T-helper 2 cell treated with Interferon-gamma antibody and Interleukin-4, amounts not matched to agents 5 μg/mL and 100 μg/mL, for 36 hours (primary cell): ENCODE measurements around the gene FAM241A.
A peak's percentile ranks its signal among the peaks of the same experiment; 100 is the strongest.
"Not testable (repeated sequence)": the region's sequence is repeated elsewhere in the genome, so short reads cannot be mapped to it uniquely, and the experiment has no call there.

Experiments
- DNase-seq: peaks from one replicate; pipeline ENCODE4 v3.0.0; 2021; ENCODE audit warnings: low spot score
- H3K27ac Mint-ChIP-seq: one replicate; pipeline ENCODE4 v1.8.0; 2021; ENCODE audit warnings: mild to moderate bottlenecking, mixed read lengths
- H3K27me3 Mint-ChIP-seq: one replicate; pipeline ENCODE4 v1.8.0; 2021; ENCODE audit warnings: low read depth, mixed read lengths
- H3K36me3 Mint-ChIP-seq: one replicate; pipeline ENCODE4 v1.8.0; 2021; ENCODE audit warnings: low read depth, mixed read lengths
- H3K4me1 Mint-ChIP-seq: one replicate; pipeline ENCODE4 v1.8.0; 2021; ENCODE audit warnings: low read depth, mixed read lengths
- H3K4me3 Mint-ChIP-seq: one replicate; pipeline ENCODE4 v1.8.0; 2022; ENCODE audit warnings: mild to moderate bottlenecking, moderate library complexity, mixed read lengths
- H3K9me3 Mint-ChIP-seq: one replicate; pipeline ENCODE4 v1.8.0; 2021; ENCODE audit warnings: mixed read lengths

Gene FAM241A

GRCh38 chr4:112145790-112146501 is 692 bp downstream of the FAM241A start:
- H3K27me3 Mint-ChIP-seq, result no peaks in the 10 kb centered on the region
- H3K9me3 Mint-ChIP-seq, result no peaks in the 10 kb centered on the region
- H3K36me3 Mint-ChIP-seq, result no peaks in the 10 kb centered on the region
- H3K4me1 Mint-ChIP-seq, result peaks cover 37% of the 10 kb centered on the region
- H3K4me3 Mint-ChIP-seq, result peak overlapping the region; percentile 97
- DNase-seq, result peak; percentile 75
- peak overlapping the region; percentile 82 for H3K27ac Mint-ChIP-seq

GRCh38 chr4:112146502-112146813 is 1.2 kb downstream of the FAM241A start:
- H3K4me1 Mint-ChIP-seq, result peaks cover 34% of the 10 kb centered on the region
- no peaks in the 10 kb centered on the region for H3K36me3 Mint-ChIP-seq
- no peak for DNase-seq
- H3K27me3 Mint-ChIP-seq, result no peaks in the 10 kb centered on the region
- peak overlapping the region; percentile 82 for H3K27ac Mint-ChIP-seq
- H3K4me3 Mint-ChIP-seq, result peak overlapping the region; percentile 97
- H3K9me3 Mint-ChIP-seq, result no peaks in the 10 kb centered on the region

GRCh38 chr4:112147697-112148096 is 2.4 kb downstream of the FAM241A start:
- no peak overlapping the region for H3K4me3 Mint-ChIP-seq
- H3K4me1 Mint-ChIP-seq, result peaks cover 39% of the 10 kb centered on the region

GRCh38 chr4:112150920-112151319 is 5.7 kb downstream of the FAM241A start:
- no peak for DNase-seq
- H3K4me1 Mint-ChIP-seq, result peaks cover 36% of the 10 kb centered on the region

More at GRCh38 chr4:112147697-112148096, 2.4 kb downstream of the FAM241A start:
- no peaks in the 10 kb centered on the region for H3K27me3 Mint-ChIP-seq
- no peaks in the 10 kb centered on the region for H3K9me3 Mint-ChIP-seq
- H3K36me3 Mint-ChIP-seq, result peaks cover 3% of the 10 kb centered on the region
- no peak overlapping the region for H3K27ac Mint-ChIP-seq
- no peak for DNase-seq

GRCh38 chr4:112152521-112152920 is 7.3 kb downstream of the FAM241A start:
- Mint-ChIP-seq H3K4me1 (peaks cover 26% of the 10 kb centered on the region), H3K9me3 (no peaks in the 10 kb centered on the region), H3K27me3 (no peaks in the 10 kb centered on the region), H3K36me3 (peaks cover 3% of the 10 kb centered on the region), H3K4me3 (no peak overlapping the region), H3K27ac (no peak overlapping the region)
- DNase-seq, result no peak

More at GRCh38 chr4:112150920-112151319, 5.7 kb downstream of the FAM241A start:
- peaks cover 3% of the 10 kb centered on the region for H3K36me3 Mint-ChIP-seq
- H3K9me3 Mint-ChIP-seq, result no peaks in the 10 kb centered on the region
- H3K4me3 Mint-ChIP-seq, result no peak overlapping the region
- H3K27me3 Mint-ChIP-seq, result no peaks in the 10 kb centered on the region
- H3K27ac Mint-ChIP-seq, result no peak overlapping the region

- no peaks in the 10 kb centered on the region for H3K9me3 Mint-ChIP-seq
- DNase-seq, result peak; percentile 11
- peak overlapping the region; percentile 2 for H3K27ac Mint-ChIP-seq
- peaks cover 3% of the 10 kb centered on the region for H3K36me3 Mint-ChIP-seq
- H3K4me3 Mint-ChIP-seq, result peak overlapping the region; percentile 46
- peaks cover 21% of the 10 kb centered on the region for H3K4me1 Mint-ChIP-seq
- no peaks in the 10 kb centered on the region for H3K27me3 Mint-ChIP-seq
Observed at GRCh38 chr4:112153211-112153791, 8.0 kb downstream of the FAM241A start.

GRCh38 chr4:112156112-112156511 is 10.9 kb downstream of the FAM241A start:
- Mint-ChIP-seq H3K36me3 (peaks cover 12% of the 10 kb centered on the region), H3K27me3 (no peaks in the 10 kb centered on the region), H3K9me3 (peaks cover 12% of the 10 kb centered on the region), H3K4me3 (no peak overlapping the region), H3K27ac (no peak overlapping the region), H3K4me1 (peaks cover 16% of the 10 kb centered on the region)
- DNase-seq, result no peak

GRCh38 chr4:112156553-112156952 is 11.3 kb downstream of the FAM241A start:
- Mint-ChIP-seq H3K4me3 (no peak overlapping the region), H3K36me3 (peaks cover 14% of the 10 kb centered on the region), H3K27ac (no peak overlapping the region), H3K27me3 (no peaks in the 10 kb centered on the region), H3K4me1 (peaks cover 16% of the 10 kb centered on the region), H3K9me3 (peaks cover 15% of the 10 kb centered on the region)
- DNase-seq, result no peak

GRCh38 chr4:112163706-112164105 is 18.5 kb downstream of the FAM241A start:
- peaks cover 14% of the 10 kb centered on the region for H3K4me1 Mint-ChIP-seq
- H3K27ac Mint-ChIP-seq, DNase-seq, H3K4me3 Mint-ChIP-seq, H3K27me3 Mint-ChIP-seq: not testable (repeated sequence)
- H3K9me3 Mint-ChIP-seq, result peaks cover 15% of the 10 kb centered on the region
- peaks cover 11% of the 10 kb centered on the region for H3K36me3 Mint-ChIP-seq

- Mint-ChIP-seq H3K27me3 (no peaks in the 10 kb centered on the region), H3K4me3 (no peak overlapping the region), H3K36me3 (peaks cover 1% of the 10 kb centered on the region), H3K27ac (no peak overlapping the region), H3K4me1 (peaks cover 34% of the 10 kb centered on the region), H3K9me3 (no peaks in the 10 kb centered on the region)
- DNase-seq, result no peak
Observed at GRCh38 chr4:112167794-112168193, 22.5 kb downstream of the FAM241A start.

- H3K4me1 Mint-ChIP-seq, result peaks cover 37% of the 10 kb centered on the region
- H3K27ac Mint-ChIP-seq, result no peak overlapping the region
- H3K27me3 Mint-ChIP-seq, result no peaks in the 10 kb centered on the region
- peaks cover 1% of the 10 kb centered on the region for H3K36me3 Mint-ChIP-seq
- no peak overlapping the region for H3K4me3 Mint-ChIP-seq
- no peak for DNase-seq
- H3K9me3 Mint-ChIP-seq, result no peaks in the 10 kb centered on the region
Observed at GRCh38 chr4:112168719-112169500, 23.7 kb downstream of the FAM241A start.

- Mint-ChIP-seq H3K4me3 (no peak overlapping the region), H3K4me1 (peaks cover 38% of the 10 kb centered on the region), H3K36me3 (peaks cover 1% of the 10 kb centered on the region), H3K27me3 (no peaks in the 10 kb centered on the region), H3K9me3 (no peaks in the 10 kb centered on the region), H3K27ac (no peak overlapping the region)
- DNase-seq, result no peak
Observed at GRCh38 chr4:112170451-112170993, 25.3 kb downstream of the FAM241A start.

GRCh38 chr4:112171051-112171763 is 26.0 kb downstream of the FAM241A start:
- not testable (repeated sequence) for H3K27me3 Mint-ChIP-seq, H3K27ac Mint-ChIP-seq, H3K9me3 Mint-ChIP-seq, DNase-seq, H3K36me3 Mint-ChIP-seq
- Mint-ChIP-seq H3K4me3 (peak overlapping the region; percentile 35), H3K4me1 (peaks cover 44% of the 10 kb centered on the region)
